HG02885 (cell line): ENCODE measurements around the gene NDUFS7.
A peak's percentile ranks its signal among the peaks of the same experiment; 100 is the strongest.
"Not testable (repeated sequence)": the region's sequence is repeated elsewhere in the genome, so short reads cannot be mapped to it uniquely, and the experiment has no call there.

Experiments
- ATAC-seq: cut with Tn5 transposase; IDR thresholded peaks from one replicate; pipeline ENCODE4 v1.9.1; 2021; ENCODE audit warnings: mild to moderate bottlenecking; ENCODE audit not compliant: unreplicated experiment, poor library complexity

NDUFS7 gene

GRCh38 chr19:1428738-1429391, 45.2 kb downstream of the NDUFS7 start:
- ATAC-seq, result no peak

GRCh38 chr19:1429750-1430149, 46.0 kb downstream of the NDUFS7 start:
- no peak for ATAC-seq

DNA sequence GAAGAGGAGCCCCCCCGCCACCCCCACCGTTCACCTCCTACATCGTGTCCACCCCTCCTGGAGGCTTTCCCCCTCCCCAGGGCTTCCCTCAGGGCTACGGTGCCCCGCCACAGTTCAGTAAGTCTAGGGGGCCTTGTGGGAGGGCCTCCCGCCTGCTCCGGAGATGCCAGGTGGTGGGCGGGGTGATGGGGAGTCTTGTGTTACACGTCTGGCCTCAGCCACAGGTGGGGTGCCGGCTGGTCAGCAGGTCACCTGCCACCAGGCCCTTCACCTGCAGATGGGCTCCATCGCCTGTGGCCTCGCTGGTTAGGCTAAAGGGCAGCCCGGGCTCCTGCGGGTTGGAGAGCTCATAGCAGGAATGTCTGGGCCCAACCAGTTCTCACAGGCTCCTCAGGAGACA, 46.5 kb downstream of the NDUFS7 start:
- ATAC-seq, result no peak

DNA sequence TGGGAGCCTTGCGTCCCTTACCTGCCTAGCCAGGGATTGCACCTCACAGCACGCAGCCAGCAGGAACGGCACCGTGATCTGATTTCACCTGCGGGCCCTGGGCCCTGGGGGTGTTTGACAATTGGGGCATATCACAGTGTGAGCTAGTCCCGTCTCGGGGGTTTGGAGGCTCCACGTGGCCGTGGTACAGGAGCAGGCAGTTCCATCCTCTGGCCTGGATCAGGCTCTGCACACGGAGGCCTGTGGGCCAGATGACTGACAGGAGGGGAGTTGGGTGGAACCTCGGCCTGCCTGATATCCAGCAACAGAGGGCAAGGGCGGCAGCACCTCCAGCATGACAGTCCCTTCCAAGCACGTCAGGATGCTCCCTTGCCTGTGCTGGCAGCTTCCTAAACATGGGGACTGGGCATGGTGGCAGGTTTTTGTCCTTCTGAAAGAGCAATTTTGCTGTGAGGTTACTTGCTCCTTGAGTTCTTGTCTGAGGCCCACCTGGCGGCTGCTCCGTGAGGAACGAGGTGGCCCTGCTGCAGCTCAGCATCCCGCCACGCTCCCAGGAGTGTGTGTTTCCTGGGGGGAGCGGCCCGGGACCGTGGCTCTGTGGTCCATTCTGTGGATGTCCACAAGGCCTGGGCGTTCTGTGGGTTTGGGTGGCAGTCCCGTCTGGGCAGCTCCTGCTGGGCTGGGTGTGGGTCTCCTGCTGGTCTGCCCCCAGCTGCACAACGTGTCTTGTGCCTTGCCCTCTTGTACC, 48.2 kb downstream of the NDUFS7 start:
- no peak for ATAC-seq

DNA sequence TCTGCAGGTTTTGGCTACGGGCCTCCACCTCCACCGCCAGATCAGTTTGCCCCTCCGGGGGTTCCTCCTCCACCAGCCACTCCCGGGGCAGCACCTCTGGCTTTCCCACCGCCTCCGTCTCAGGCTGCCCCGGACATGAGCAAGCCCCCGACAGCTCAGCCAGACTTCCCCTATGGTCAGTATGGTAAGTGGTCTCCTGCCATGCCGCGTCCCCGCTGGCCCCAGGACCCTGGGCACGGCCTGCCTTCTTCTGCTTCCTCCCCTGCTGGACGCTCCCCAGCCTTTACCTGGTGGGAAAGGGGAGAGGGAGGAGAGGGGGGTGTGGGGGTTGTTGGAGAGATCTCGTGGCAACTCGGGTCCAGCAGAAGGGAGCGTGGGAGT, 48.8 kb downstream of the NDUFS7 start:
- no peak for ATAC-seq

DNA sequence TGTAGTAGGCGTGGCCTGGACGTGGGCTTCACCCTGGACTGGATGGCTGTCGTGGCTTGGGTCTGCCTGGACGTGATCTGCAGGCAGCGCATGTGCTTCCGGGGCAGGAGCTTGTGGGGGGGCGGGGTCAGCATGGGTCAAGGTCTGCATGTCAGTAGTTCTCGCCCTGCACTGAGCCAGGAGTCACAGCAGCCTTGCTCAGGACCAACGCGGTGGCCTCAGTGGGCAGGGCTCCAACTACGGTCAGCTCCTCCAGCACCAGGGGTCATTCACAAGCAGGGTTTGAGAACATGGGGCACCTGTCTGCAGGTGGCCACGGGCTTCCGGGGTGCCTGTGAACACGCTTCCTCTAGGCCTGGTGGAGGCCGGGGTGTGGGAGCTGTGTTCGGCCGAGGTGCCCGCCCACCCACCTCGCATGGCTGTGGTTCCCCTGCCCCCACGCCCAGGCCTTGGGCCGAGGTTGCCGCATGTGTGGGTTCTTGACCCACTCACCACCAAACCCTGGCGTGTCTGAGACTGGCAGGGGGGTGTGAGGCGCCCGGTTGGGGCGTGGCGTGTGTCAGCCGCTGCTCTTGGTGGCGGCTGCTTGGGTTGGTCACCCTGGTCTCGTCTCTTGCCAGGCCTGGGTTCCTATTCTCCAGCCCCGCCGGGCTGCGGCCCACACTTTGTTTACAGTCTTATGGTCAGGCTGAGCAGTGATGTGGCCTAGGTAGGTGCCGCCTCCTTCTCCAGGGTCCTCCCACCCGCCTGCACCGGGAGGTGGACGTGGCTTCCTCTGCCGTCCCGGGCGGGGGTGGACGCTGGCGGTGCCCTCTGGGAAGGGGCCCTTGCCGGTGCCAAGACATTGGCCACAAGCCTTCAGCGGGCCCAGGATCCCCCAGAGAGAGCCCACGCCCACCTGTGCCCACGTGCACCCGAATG, 49.7 kb downstream of the NDUFS7 start:
- ATAC-seq, result no peak

DNA sequence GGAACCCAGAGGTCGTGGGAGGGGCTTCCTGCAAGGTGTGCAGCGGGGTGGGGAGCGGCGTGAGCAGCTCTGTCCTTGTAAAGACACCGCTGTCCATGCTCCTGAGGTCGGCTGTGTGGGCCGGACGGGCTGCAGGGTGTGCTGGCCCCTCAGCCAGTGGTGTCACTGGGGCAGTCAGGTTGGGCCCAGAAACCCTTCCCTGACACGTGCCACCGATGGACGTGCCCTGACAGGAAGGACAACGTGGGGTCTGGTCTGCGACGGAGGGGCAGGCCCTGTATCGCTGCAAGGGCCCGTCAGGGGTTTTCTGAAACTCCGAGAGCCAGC, 50.3 kb downstream of the NDUFS7 start:
- ATAC-seq, result no peak

GRCh38 chr19:1434577-1435060, 50.9 kb downstream of the NDUFS7 start:
- no peak for ATAC-seq

GRCh38 chr19:1435378-1435989, 51.8 kb downstream of the NDUFS7 start:
- ATAC-seq, result no peak

DNA sequence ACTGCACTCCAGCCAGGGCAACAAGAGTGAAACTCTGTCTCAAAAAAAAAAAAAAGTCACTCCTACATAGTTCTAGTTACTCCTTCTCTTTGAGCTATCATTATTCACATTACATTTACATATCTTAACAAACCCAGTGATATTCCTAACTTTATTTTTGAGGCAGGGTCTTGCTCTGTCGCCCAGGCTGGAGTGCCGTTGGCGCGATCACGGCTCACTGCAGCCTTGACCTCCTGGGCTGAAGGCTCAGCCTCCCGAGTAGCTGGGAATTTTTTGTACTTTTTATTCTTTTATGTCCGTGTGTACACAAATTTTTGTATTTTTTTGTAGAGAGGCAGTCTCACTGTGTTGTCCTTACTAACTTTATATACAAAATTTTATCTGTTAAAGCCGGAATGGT, 53.9 kb downstream of the NDUFS7 start:
- no peak for ATAC-seq

- peak; percentile 83 for ATAC-seq
Measured at GRCh38 chr19:1438035-1438932, 54.6 kb downstream of the NDUFS7 start, which contains the start of gene RPS15. Gene RPS15, plus strand, starts transcription at chr19:1438396. Its CDS starts 30 bp downstream, at chr19:1438426.

DNA sequence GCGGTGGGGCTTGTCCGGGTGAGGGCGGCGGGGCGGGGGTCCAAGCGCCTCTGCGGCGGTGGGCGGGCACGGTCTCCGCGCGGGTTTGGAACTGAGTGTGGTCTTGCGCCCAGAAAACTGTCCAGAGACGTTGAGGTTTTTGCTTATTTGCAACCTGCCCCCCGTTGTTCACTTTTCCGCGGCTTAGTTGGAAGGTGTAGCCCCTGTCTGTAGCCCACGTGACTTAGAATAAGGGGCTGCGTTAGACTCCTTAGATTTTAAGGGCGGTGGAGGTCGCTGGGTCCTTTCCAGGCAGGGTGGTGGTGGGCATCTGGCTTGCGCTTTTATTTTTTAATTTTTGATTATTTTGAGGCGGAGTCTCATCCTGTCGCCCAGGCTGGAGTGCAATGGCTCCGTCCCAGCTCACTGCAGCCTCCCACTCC, 55.2 kb downstream of the NDUFS7 start:
- ATAC-seq, result no peak

GRCh38 chr19:1439525-1440417, 56.1 kb downstream of the NDUFS7 start:
- ATAC-seq, result not testable (repeated sequence)

- ATAC-seq, result no peak
Measured at GRCh38 chr19:1440418-1440801, 56.7 kb downstream of the NDUFS7 start.

GRCh38 chr19:1441022-1441426, 57.3 kb downstream of the NDUFS7 start:
- ATAC-seq, result no peak

- no peak for ATAC-seq
Measured at GRCh38 chr19:1441677-1442438, 58.2 kb downstream of the NDUFS7 start.
